Activated naive CD8-positive, alpha-beta T cell (primary cell): ENCODE measurements around the gene EML6.

Experiments
- H3K27ac Mint-ChIP-seq: one replicate; pipeline ENCODE4 v1.8.0; 2021; ENCODE audit warnings: mixed read lengths
- H3K27me3 Mint-ChIP-seq: one replicate; pipeline ENCODE4 v1.8.0; 2021; ENCODE audit warnings: mixed read lengths
- H3K36me3 Mint-ChIP-seq: one replicate; pipeline ENCODE4 v1.8.0; 2021; ENCODE audit warnings: mixed read lengths
- H3K4me1 Mint-ChIP-seq: one replicate; pipeline ENCODE4 v1.8.0; 2021; ENCODE audit warnings: low read depth, mixed read lengths
- H3K4me3 Mint-ChIP-seq: one replicate; pipeline ENCODE4 v1.8.0; 2021; ENCODE audit warnings: mild to moderate bottlenecking, mixed read lengths
- H3K9me3 Mint-ChIP-seq: one replicate; pipeline ENCODE4 v1.8.0; 2021; ENCODE audit warnings: low read depth, mixed read lengths

EML6 gene

GRCh38 chr2:54899576-54900200, 176.2 kb downstream of the EML6 start:
- Mint-ChIP-seq H3K4me3 (no peak overlapping the region), H3K9me3 (peaks cover 9% of the 10 kb centered on the region), H3K27me3 (no peaks in the 10 kb centered on the region), H3K36me3 (peaks cover 3% of the 10 kb centered on the region), H3K27ac (no peak overlapping the region), H3K4me1 (peaks cover 25% of the 10 kb centered on the region)

- Mint-ChIP-seq H3K4me1 (peaks cover 25% of the 10 kb centered on the region), H3K4me3 (no peak overlapping the region), H3K9me3 (no peaks in the 10 kb centered on the region), H3K27me3 (no peaks in the 10 kb centered on the region), H3K36me3 (peaks cover 3% of the 10 kb centered on the region), H3K27ac (no peak overlapping the region)
Measured at GRCh38 chr2:54901224-54901986, 177.9 kb downstream of the EML6 start.

- H3K4me3 Mint-ChIP-seq, result no peak overlapping the region
- H3K4me1 Mint-ChIP-seq, result peaks cover 17% of the 10 kb centered on the region
- no peaks in the 10 kb centered on the region for H3K9me3 Mint-ChIP-seq
- no peak overlapping the region for H3K27ac Mint-ChIP-seq
- peaks cover 3% of the 10 kb centered on the region for H3K36me3 Mint-ChIP-seq
- H3K27me3 Mint-ChIP-seq, result no peaks in the 10 kb centered on the region
Measured at GRCh38 chr2:54902763-54903162, 179.3 kb downstream of the EML6 start.

GRCh38 chr2:54903736-54904554, 180.5 kb downstream of the EML6 start:
- no peaks in the 10 kb centered on the region for H3K27me3 Mint-ChIP-seq
- no peak overlapping the region for H3K4me3 Mint-ChIP-seq
- peaks cover 3% of the 10 kb centered on the region for H3K36me3 Mint-ChIP-seq
- no peaks in the 10 kb centered on the region for H3K9me3 Mint-ChIP-seq
- H3K4me1 Mint-ChIP-seq, result peaks cover 10% of the 10 kb centered on the region
- H3K27ac Mint-ChIP-seq, result peak overlapping the region; percentile 12

GRCh38 chr2:54904836-54905235, 181.4 kb downstream of the EML6 start:
- no peak overlapping the region for H3K27ac Mint-ChIP-seq
- no peaks in the 10 kb centered on the region for H3K27me3 Mint-ChIP-seq
- peaks cover 10% of the 10 kb centered on the region for H3K4me1 Mint-ChIP-seq
- H3K4me3 Mint-ChIP-seq, result no peak overlapping the region
- H3K9me3 Mint-ChIP-seq, result no peaks in the 10 kb centered on the region
- peaks cover 3% of the 10 kb centered on the region for H3K36me3 Mint-ChIP-seq

- Mint-ChIP-seq H3K4me3 (no peak overlapping the region), H3K9me3 (no peaks in the 10 kb centered on the region), H3K4me1 (peaks cover 10% of the 10 kb centered on the region), H3K27me3 (no peaks in the 10 kb centered on the region), H3K27ac (no peak overlapping the region), H3K36me3 (peaks cover 3% of the 10 kb centered on the region)
Measured at GRCh38 chr2:54906716-54907115, 183.3 kb downstream of the EML6 start.

GRCh38 chr2:54907663-54908062, 184.2 kb downstream of the EML6 start:
- Mint-ChIP-seq H3K4me1 (peaks cover 10% of the 10 kb centered on the region), H3K4me3 (no peak overlapping the region), H3K27me3 (no peaks in the 10 kb centered on the region), H3K27ac (no peak overlapping the region), H3K9me3 (no peaks in the 10 kb centered on the region), H3K36me3 (peaks cover 3% of the 10 kb centered on the region)

- H3K9me3 Mint-ChIP-seq, result no peaks in the 10 kb centered on the region
- no peaks in the 10 kb centered on the region for H3K27me3 Mint-ChIP-seq
- H3K4me3 Mint-ChIP-seq, result no peak overlapping the region
- no peak overlapping the region for H3K27ac Mint-ChIP-seq
- H3K4me1 Mint-ChIP-seq, result peaks cover 10% of the 10 kb centered on the region
- peaks cover 3% of the 10 kb centered on the region for H3K36me3 Mint-ChIP-seq
Measured at GRCh38 chr2:54908591-54908990, 185.1 kb downstream of the EML6 start.

- Mint-ChIP-seq H3K4me1 (peaks cover 6% of the 10 kb centered on the region), H3K27ac (no peak overlapping the region), H3K36me3 (peaks cover 3% of the 10 kb centered on the region), H3K9me3 (no peaks in the 10 kb centered on the region), H3K27me3 (no peaks in the 10 kb centered on the region), H3K4me3 (no peak overlapping the region)
Measured at GRCh38 chr2:54909001-54909400, 185.5 kb downstream of the EML6 start.

- H3K4me3 Mint-ChIP-seq, result no peak overlapping the region
- no peaks in the 10 kb centered on the region for H3K36me3 Mint-ChIP-seq
- H3K27ac Mint-ChIP-seq, result no peak overlapping the region
- no peaks in the 10 kb centered on the region for H3K27me3 Mint-ChIP-seq
- no peaks in the 10 kb centered on the region for H3K9me3 Mint-ChIP-seq
- H3K4me1 Mint-ChIP-seq, result no peaks in the 10 kb centered on the region
Measured at GRCh38 chr2:54912305-54912704, 188.8 kb downstream of the EML6 start.

GRCh38 chr2:54912893-54913292, 189.4 kb downstream of the EML6 start:
- Mint-ChIP-seq H3K27ac (no peak overlapping the region), H3K27me3 (no peaks in the 10 kb centered on the region), H3K36me3 (no peaks in the 10 kb centered on the region), H3K4me3 (no peak overlapping the region), H3K4me1 (no peaks in the 10 kb centered on the region), H3K9me3 (no peaks in the 10 kb centered on the region)

- Mint-ChIP-seq H3K36me3 (no peaks in the 10 kb centered on the region), H3K4me3 (no peak overlapping the region), H3K27me3 (no peaks in the 10 kb centered on the region), H3K4me1 (no peaks in the 10 kb centered on the region), H3K9me3 (no peaks in the 10 kb centered on the region), H3K27ac (no peak overlapping the region)
Measured at GRCh38 chr2:54914637-54915036, 191.2 kb downstream of the EML6 start.

GRCh38 chr2:54915101-54915500, 191.6 kb downstream of the EML6 start:
- no peak overlapping the region for H3K27ac Mint-ChIP-seq
- H3K27me3 Mint-ChIP-seq, result no peaks in the 10 kb centered on the region
- no peaks in the 10 kb centered on the region for H3K9me3 Mint-ChIP-seq
- no peak overlapping the region for H3K4me3 Mint-ChIP-seq
- H3K4me1 Mint-ChIP-seq, result no peaks in the 10 kb centered on the region
- H3K36me3 Mint-ChIP-seq, result no peaks in the 10 kb centered on the region

- no peaks in the 10 kb centered on the region for H3K27me3 Mint-ChIP-seq
- H3K9me3 Mint-ChIP-seq, result peaks cover 10% of the 10 kb centered on the region
- no peak overlapping the region for H3K4me3 Mint-ChIP-seq
- no peak overlapping the region for H3K27ac Mint-ChIP-seq
- H3K36me3 Mint-ChIP-seq, result no peaks in the 10 kb centered on the region
- no peaks in the 10 kb centered on the region for H3K4me1 Mint-ChIP-seq
Measured at GRCh38 chr2:54916637-54917036, 193.2 kb downstream of the EML6 start.

- Mint-ChIP-seq H3K4me3 (no peak overlapping the region), H3K27ac (no peak overlapping the region), H3K4me1 (no peaks in the 10 kb centered on the region), H3K9me3 (peaks cover 10% of the 10 kb centered on the region), H3K36me3 (no peaks in the 10 kb centered on the region), H3K27me3 (peaks cover 1% of the 10 kb centered on the region)
Measured at GRCh38 chr2:54918647-54919280, 195.3 kb downstream of the EML6 start.
